ENCODE results near the gene CREBBP.

CREBBP gene

DNA sequence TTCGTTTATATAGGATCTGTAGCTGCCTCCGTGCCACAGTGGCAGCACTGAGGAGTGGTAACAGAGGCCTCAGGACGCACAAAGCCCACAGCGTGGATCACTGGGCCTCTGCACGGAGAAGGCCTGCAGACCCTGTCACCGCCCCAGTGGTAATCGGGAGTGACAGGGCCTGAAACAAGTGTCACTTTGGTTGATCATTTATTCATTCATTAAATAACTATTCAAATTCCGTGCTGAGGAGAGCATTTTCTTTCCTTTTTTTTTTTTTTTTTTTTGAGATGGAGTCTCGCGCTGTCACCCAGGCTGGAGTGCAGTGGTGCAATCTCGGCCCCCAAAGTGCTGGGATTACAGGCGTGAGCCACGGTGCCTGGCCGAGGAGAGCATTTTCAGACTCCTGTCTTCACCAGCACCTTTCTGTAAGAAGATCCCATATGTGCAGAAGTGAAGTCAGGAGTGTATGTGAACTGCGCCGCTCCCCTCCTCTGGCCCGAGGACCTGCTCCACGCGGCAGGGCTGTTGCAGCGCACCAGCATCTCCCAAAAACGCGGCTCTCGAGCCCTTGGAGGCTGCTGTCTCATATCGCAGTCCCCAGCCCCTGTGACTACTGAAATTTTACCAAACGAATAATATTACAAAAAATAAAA is 118.3 kb downstream of the CREBBP start:
- Histone ChIP-seq H2BK5ac (ENCODE audit: low read depth, low read length, poor library complexity) (no peak overlapping the region), H2AK5ac (ENCODE audit: low read length) (no peak overlapping the region), H3K4me2 (ENCODE audit: low read length) (no peak overlapping the region), H3K4ac (ENCODE audit: low read depth, low read length) (no peak overlapping the region), H3K79me2 (ENCODE audit: control insufficient read depth, insufficient read depth, low read length, poor library complexity) (no peaks in the 10 kb centered on the region), H4K12ac (ENCODE audit: low read depth, low read length) (no peak overlapping the region), H4K8ac (ENCODE audit: low read depth, low read length) (no peak overlapping the region), H3K4me1 (ENCODE audit: control insufficient read depth in 1 of 2, insufficient read depth in 2 of 2, low read length in 2 of 2) (peaks cover 0 to 3% of the 10 kb centered on the region in 2 experiments), H3K9me3 (ENCODE audit: insufficient read depth, low read depth, low read length) (no peaks in the 10 kb centered on the region), H2BK120ac (ENCODE audit: insufficient read depth, low read length, poor library complexity) (no peak overlapping the region), H3K79me1 (ENCODE audit: low read length) (no peaks in the 10 kb centered on the region), H4K91ac (ENCODE audit: low read depth, low read length) (no peak overlapping the region), H3K23ac (ENCODE audit: low read length) (no peak overlapping the region), H3K36me3 (ENCODE audit: control insufficient read depth in 1 of 2, insufficient read depth in 2 of 2, low read length in 2 of 2) (peaks cover 45 to 46% of the 10 kb centered on the region in 2 experiments), H3K27me3 (ENCODE audit: insufficient read depth, low read length) (no peaks in the 10 kb centered on the region), H2AFZ (ENCODE audit: insufficient read depth, low read length, poor library complexity) (no peak overlapping the region), H2BK12ac (ENCODE audit: low read length) (no peak overlapping the region), H3K14ac (ENCODE audit: low read length) (no peak overlapping the region), H3K4me3 (ENCODE audit: low read depth, low read length) (no peak overlapping the region), H3K9ac (ENCODE audit: low read length) (no peak overlapping the region), H3K18ac (ENCODE audit: low read length) (no peak overlapping the region), H3K27ac (ENCODE audit: low read depth, low read length) (no peak overlapping the region)
- DNase-seq = no peak
- no CpG with 5 or more reads among the region's 25 CpGs for WGBS (ENCODE audit: extremely low coverage, insufficient coverage, insufficient read length)

DNA sequence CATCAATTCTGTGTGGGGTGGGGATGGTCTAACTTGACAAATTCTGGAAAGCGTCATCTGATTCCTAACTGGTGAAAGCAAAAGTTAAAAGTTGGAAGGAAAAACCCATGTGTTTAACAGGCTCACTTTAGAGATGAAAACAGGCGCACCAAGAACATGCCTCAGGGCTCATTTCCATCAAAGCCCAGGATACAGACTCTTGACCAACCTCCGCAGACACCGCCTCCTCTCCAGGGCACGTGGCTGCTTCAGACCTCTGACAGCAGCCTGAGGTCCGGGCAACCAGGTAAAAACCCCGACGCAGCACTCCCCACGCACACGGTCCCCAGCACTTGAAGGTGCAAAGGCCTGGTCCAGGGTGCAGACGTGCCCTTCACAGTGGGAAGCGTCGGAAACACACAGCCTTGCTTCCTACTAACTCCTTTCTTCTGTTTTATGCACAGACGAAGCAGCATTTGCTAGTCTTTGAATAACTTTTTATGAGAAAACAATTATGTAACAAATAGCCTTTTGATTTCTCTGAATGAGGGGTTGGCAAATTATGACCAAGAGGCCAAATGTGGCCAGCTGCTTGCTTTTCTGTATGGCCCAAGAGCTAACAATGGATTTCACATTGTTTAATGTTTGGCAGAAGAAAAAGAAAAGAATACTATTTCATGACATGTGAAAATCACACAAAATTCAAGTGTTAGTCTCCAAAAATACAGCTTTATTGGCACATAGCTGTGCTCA is 119.0 kb downstream of the CREBBP start:
- H3K79me1 ChIP-seq (ENCODE audit: low read length) = no peaks in the 10 kb centered on the region
- H3K27me3 ChIP-seq (ENCODE audit: insufficient read depth, low read length) = no peaks in the 10 kb centered on the region
- no peak overlapping the region for H3K4me2 ChIP-seq (ENCODE audit: low read length)
- no peak overlapping the region for H2AK5ac ChIP-seq (ENCODE audit: low read length)
- H3K27ac ChIP-seq (ENCODE audit: low read depth, low read length) = no peak overlapping the region
- H3K4ac ChIP-seq (ENCODE audit: low read depth, low read length) = no peak overlapping the region
- no peak for DNase-seq
- H4K12ac ChIP-seq (ENCODE audit: low read depth, low read length) = no peak overlapping the region
- H3K9ac ChIP-seq (ENCODE audit: low read length) = no peak overlapping the region
- H3K36me3 ChIP-seq (ENCODE audit: control insufficient read depth in 1 of 2, insufficient read depth in 2 of 2, low read length in 2 of 2) = peaks cover 44 to 45% of the 10 kb centered on the region in 2 experiments
- H3K9me3 ChIP-seq (ENCODE audit: insufficient read depth, low read depth, low read length) = no peaks in the 10 kb centered on the region
- H3K18ac ChIP-seq (ENCODE audit: low read length) = no peak overlapping the region
- H3K79me2 ChIP-seq (ENCODE audit: control insufficient read depth, insufficient read depth, low read length, poor library complexity) = no peaks in the 10 kb centered on the region
- no peak overlapping the region for H3K4me3 ChIP-seq (ENCODE audit: low read depth, low read length)
- no peak overlapping the region for H2BK120ac ChIP-seq (ENCODE audit: insufficient read depth, low read length, poor library complexity)
- WGBS (ENCODE audit: extremely low coverage, insufficient coverage, insufficient read length) = no CpG with 5 or more reads among the region's 14 CpGs
- H2AFZ ChIP-seq (ENCODE audit: insufficient read depth, low read length, poor library complexity) = no peak overlapping the region
- no peak overlapping the region for H3K14ac ChIP-seq (ENCODE audit: low read length)
- no peak overlapping the region for H4K91ac ChIP-seq (ENCODE audit: low read depth, low read length)
- H2BK12ac ChIP-seq (ENCODE audit: low read length) = no peak overlapping the region
- H3K23ac ChIP-seq (ENCODE audit: low read length) = no peak overlapping the region
- H2BK5ac ChIP-seq (ENCODE audit: low read depth, low read length, poor library complexity) = no peak overlapping the region
- peaks cover 0 to 3% of the 10 kb centered on the region in 2 experiments for H3K4me1 ChIP-seq (ENCODE audit: control insufficient read depth in 1 of 2, insufficient read depth in 2 of 2, low read length in 2 of 2)
- H4K8ac ChIP-seq (ENCODE audit: low read depth, low read length) = no peak overlapping the region

DNA sequence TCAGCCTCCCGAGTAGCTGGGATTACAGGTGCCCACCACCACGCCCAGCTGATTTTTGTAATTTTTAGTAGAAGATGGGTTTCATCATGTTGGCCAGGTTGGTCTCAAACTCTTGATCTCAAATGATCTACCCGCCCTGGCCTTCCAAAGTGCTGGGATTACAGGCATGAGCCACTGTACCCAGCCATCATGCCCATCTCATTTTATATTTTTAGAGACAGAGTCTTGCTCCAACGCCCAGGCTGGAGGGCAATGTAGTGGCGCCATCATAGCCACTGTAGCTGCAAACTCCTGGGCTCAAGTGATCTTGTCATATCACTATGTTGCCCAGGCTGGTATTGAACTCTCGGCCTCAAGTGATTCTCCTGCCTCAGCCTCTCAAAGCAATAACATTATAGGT is 120.0 kb downstream of the CREBBP start:
- DNase-seq = no peak
- H3K27me3 ChIP-seq (ENCODE audit: insufficient read depth, low read length) = no peaks in the 10 kb centered on the region
- peaks cover 0 to 3% of the 10 kb centered on the region in 2 experiments for H3K4me1 ChIP-seq (ENCODE audit: control insufficient read depth in 1 of 2, insufficient read depth in 2 of 2, low read length in 2 of 2)
- H3K36me3 ChIP-seq (ENCODE audit: control insufficient read depth in 1 of 2, insufficient read depth in 2 of 2, low read length in 2 of 2) = peaks cover 44 to 45% of the 10 kb centered on the region in 2 experiments
- H2BK12ac ChIP-seq (ENCODE audit: low read length) = no peak overlapping the region
- H4K8ac ChIP-seq (ENCODE audit: low read depth, low read length) = no peak overlapping the region
- H2BK5ac ChIP-seq (ENCODE audit: low read depth, low read length, poor library complexity) = no peak overlapping the region
- no peak overlapping the region for H2AFZ ChIP-seq (ENCODE audit: insufficient read depth, low read length, poor library complexity)
- H4K91ac ChIP-seq (ENCODE audit: low read depth, low read length) = no peak overlapping the region
- H3K4me2 ChIP-seq (ENCODE audit: low read length) = no peak overlapping the region
- H3K14ac ChIP-seq (ENCODE audit: low read length) = no peak overlapping the region
- no peaks in the 10 kb centered on the region for H3K9me3 ChIP-seq (ENCODE audit: insufficient read depth, low read depth, low read length)
- no peak overlapping the region for H4K12ac ChIP-seq (ENCODE audit: low read depth, low read length)
- no peak overlapping the region for H3K9ac ChIP-seq (ENCODE audit: low read length)
- H3K79me2 ChIP-seq (ENCODE audit: control insufficient read depth, insufficient read depth, low read length, poor library complexity) = no peaks in the 10 kb centered on the region
- no CpG with 5 or more reads among the region's 6 CpGs for WGBS (ENCODE audit: extremely low coverage, insufficient coverage, insufficient read length)
- no peak overlapping the region for H3K23ac ChIP-seq (ENCODE audit: low read length)
- H3K79me1 ChIP-seq (ENCODE audit: low read length) = no peaks in the 10 kb centered on the region
- H3K18ac ChIP-seq (ENCODE audit: low read length) = no peak overlapping the region
- no peak overlapping the region for H2BK120ac ChIP-seq (ENCODE audit: insufficient read depth, low read length, poor library complexity)
- no peak overlapping the region for H2AK5ac ChIP-seq (ENCODE audit: low read length)
- H3K4ac ChIP-seq (ENCODE audit: low read depth, low read length) = no peak overlapping the region
- no peak overlapping the region for H3K27ac ChIP-seq (ENCODE audit: low read depth, low read length)
- no peak overlapping the region for H3K4me3 ChIP-seq (ENCODE audit: low read depth, low read length)

DNA sequence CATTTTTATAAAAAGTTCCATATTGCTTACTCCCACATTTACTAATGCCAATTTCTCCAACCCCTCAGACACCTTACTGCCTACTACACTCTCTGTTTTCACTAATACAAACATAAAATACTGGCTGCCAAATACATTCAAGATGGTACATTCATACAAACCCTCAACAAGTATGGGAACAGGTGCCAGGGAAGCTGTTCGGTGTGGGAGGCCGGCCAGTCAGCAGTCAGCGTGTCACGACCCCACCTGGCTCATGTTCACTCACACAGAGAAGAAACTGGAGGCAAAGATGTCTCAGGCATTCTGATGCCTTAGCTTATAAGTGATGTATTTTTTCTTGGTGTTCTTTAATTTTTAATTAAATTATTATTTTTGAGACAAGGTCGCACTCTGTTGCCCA is 120.8 kb downstream of the CREBBP start:
- H4K12ac ChIP-seq (ENCODE audit: low read depth, low read length) = no peak overlapping the region
- H3K4me3 ChIP-seq (ENCODE audit: low read depth, low read length) = no peak overlapping the region
- no peaks in the 10 kb centered on the region for H3K9me3 ChIP-seq (ENCODE audit: insufficient read depth, low read depth, low read length)

More for the DNA sequence above, 120.8 kb downstream of the CREBBP start:
- no peak overlapping the region for H2AFZ ChIP-seq (ENCODE audit: insufficient read depth, low read length, poor library complexity)
- H3K4me1 ChIP-seq (ENCODE audit: control insufficient read depth in 1 of 2, insufficient read depth in 2 of 2, low read length in 2 of 2) = peaks cover 0 to 3% of the 10 kb centered on the region in 2 experiments
- no peaks in the 10 kb centered on the region for H3K79me2 ChIP-seq (ENCODE audit: control insufficient read depth, insufficient read depth, low read length, poor library complexity)
- H3K9ac ChIP-seq (ENCODE audit: low read length) = no peak overlapping the region
- no peak overlapping the region for H3K23ac ChIP-seq (ENCODE audit: low read length)
- WGBS (ENCODE audit: extremely low coverage, insufficient coverage, insufficient read length) = no CpG with 5 or more reads among the region's 5 CpGs
- no peak for DNase-seq
- no peak overlapping the region for H2BK5ac ChIP-seq (ENCODE audit: low read depth, low read length, poor library complexity)
- H3K18ac ChIP-seq (ENCODE audit: low read length) = no peak overlapping the region
- H2AK5ac ChIP-seq (ENCODE audit: low read length) = no peak overlapping the region
- H3K4me2 ChIP-seq (ENCODE audit: low read length) = no peak overlapping the region
- H3K4ac ChIP-seq (ENCODE audit: low read depth, low read length) = no peak overlapping the region
- H2BK120ac ChIP-seq (ENCODE audit: insufficient read depth, low read length, poor library complexity) = no peak overlapping the region
- H3K36me3 ChIP-seq (ENCODE audit: control insufficient read depth in 1 of 2, insufficient read depth in 2 of 2, low read length in 2 of 2) = peaks cover 39 to 44% of the 10 kb centered on the region in 2 experiments
- H4K91ac ChIP-seq (ENCODE audit: low read depth, low read length) = no peak overlapping the region
- H3K79me1 ChIP-seq (ENCODE audit: low read length) = no peaks in the 10 kb centered on the region
- no peak overlapping the region for H4K8ac ChIP-seq (ENCODE audit: low read depth, low read length)
- H2BK12ac ChIP-seq (ENCODE audit: low read length) = no peak overlapping the region
- H3K14ac ChIP-seq (ENCODE audit: low read length) = no peak overlapping the region
- no peaks in the 10 kb centered on the region for H3K27me3 ChIP-seq (ENCODE audit: insufficient read depth, low read length)
- no peak overlapping the region for H3K27ac ChIP-seq (ENCODE audit: low read depth, low read length)
